ENCODE data around the gene TXNRD2. TPM values are rescaled to one million over a fixed set of nuclear protein-coding genes. Genes with fewer than 3 reads are reported as not detected.

TXNRD2 gene
- total and polyA plus RNA-seq, 10 of the 15 experiments (the other 5 are each of a cell fraction or from before 2014, with no cell fraction given): 1.6 to 26.0 (median 13.9) TPM

DNA sequence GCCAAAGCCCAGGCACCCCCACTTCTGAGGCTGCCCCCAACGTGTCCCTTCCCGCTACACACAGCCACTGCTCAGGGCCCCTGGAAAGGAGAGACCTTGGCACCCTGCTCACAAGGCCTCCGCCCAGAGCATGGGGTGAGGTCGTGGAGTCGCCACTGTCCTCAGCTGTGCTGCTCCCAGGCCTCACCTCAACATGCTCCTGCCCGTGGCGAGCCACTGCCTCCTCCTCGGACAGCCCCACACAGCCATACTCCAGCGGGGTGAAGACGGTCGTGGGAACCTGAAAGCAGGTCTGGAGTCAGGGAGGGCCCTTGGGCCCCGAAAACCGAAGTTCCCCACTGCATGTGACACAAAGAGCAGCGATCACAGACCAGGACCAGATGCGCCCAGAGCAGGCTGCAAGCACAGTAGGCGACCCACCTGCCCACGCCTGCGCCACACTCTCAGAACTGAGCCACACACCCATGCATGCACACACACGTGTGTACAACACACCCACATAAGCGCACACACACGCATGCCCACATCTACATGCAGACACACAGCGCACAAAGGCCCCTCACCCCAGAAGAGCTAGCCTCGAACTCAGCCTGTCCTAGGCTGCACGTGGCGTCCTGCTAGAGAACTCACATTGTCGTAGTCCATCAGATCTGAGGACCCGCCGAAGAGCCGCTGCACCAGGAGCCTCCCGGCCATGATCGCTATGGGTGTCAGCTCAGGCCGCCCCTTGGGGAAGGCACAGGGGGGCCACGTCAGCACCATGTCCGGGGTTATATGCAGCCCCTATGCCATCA lies 61.4 kb downstream of the TXNRD2 start:
- no peak overlapping the region for H3K9ac ChIP-seq (ENCODE audit: control insufficient read depth, insufficient read depth, low read length)
- no peaks in the 10 kb centered on the region for H3K9me3 ChIP-seq (replicated peaks; ENCODE audit: control insufficient read depth, insufficient read depth, low read length)
- ChIA-PET RAD21 (ENCODE audit: unreplicated experiment) (no interaction called here), SMC1A (ENCODE audit: uncharacterized antibody, unreplicated experiment) (no interaction called here), POLR2A (no interaction called here), CTCF (no interaction called here)
- no peaks in the 10 kb centered on the region for H3K4me1 ChIP-seq (ENCODE audit: control insufficient read depth, insufficient read depth, low read length)
- no peaks in the 10 kb centered on the region for H3K79me2 ChIP-seq (ENCODE audit: control insufficient read depth, insufficient read depth, low read length)
- H3K27ac ChIP-seq (ENCODE audit: control insufficient read depth, insufficient read depth): no peak overlapping the region
- no peak for FAIRE-seq
- H4K20me1 ChIP-seq (ENCODE audit: control insufficient read depth, insufficient read depth): no peaks in the 10 kb centered on the region
- in situ Hi-C loops (cut with MboI) (no loop called here), intact Hi-C loops (cut with micrococcal nuclease; ENCODE audit: unreplicated experiment) (no loop called here)
- no peak for ATAC-seq
- 82% methylated on average over 34 of the region's 34 CpGs for WGBS (ENCODE audit: insufficient coverage, insufficient replicate concordance, low lambda C conversion rate, missing lambda C conversion rate)
- no TSS peak for BruUV-seq (replicated peaks)
- DNase-seq (ENCODE audit: low read depth, low spot score): no peak
- no peaks in the 10 kb centered on the region for H3K36me3 ChIP-seq (ENCODE audit: control insufficient read depth in 2 of 2, insufficient read depth in 2 of 2, low read length in 1 of 2)
- H3K4me2 ChIP-seq (ENCODE audit: control insufficient read depth, insufficient read depth): no peak overlapping the region
- no peak overlapping the region for H3K4me3 ChIP-seq
- no peak overlapping the region for H2AFZ ChIP-seq (ENCODE audit: control insufficient read depth, low read depth, low read length)
- no peaks in the 10 kb centered on the region for H3K27me3 ChIP-seq (replicated peaks in 1 of 2; ENCODE audit: control insufficient read depth in 2 of 2, insufficient read depth in 2 of 2, low read length in 1 of 2)
- TF ChIP-seq, protein P1, sequence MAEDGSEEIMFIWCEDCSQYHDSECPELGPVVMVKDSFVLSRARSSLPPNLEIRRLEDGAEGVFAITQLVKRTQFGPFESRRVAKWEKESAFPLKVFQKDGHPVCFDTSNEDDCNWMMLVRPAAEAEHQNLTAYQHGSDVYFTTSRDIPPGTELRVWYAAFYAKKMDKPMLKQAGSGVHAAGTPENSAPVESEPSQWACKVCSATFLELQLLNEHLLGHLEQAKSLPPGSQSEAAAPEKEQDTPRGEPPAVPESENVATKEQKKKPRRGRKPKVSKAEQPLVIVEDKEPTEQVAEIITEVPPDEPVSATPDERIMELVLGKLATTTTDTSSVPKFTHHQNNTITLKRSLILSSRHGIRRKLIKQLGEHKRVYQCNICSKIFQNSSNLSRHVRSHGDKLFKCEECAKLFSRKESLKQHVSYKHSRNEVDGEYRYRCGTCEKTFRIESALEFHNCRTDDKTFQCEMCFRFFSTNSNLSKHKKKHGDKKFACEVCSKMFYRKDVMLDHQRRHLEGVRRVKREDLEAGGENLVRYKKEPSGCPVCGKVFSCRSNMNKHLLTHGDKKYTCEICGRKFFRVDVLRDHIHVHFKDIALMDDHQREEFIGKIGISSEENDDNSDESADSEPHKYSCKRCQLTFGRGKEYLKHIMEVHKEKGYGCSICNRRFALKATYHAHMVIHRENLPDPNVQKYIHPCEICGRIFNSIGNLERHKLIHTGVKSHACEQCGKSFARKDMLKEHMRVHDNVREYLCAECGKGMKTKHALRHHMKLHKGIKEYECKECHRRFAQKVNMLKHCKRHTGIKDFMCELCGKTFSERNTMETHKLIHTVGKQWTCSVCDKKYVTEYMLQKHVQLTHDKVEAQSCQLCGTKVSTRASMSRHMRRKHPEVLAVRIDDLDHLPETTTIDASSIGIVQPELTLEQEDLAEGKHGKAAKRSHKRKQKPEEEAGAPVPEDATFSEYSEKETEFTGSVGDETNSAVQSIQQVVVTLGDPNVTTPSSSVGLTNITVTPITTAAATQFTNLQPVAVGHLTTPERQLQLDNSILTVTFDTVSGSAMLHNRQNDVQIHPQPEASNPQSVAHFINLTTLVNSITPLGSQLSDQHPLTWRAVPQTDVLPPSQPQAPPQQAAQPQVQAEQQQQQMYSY (CRISPR knock-in tag; IDR thresholded peaks at IDR 0.05): no peak
- TF ChIP-seq RB1 (IDR thresholded peaks at IDR 0.05; ENCODE audit: borderline replicate concordance) (no peak), RELA (IDR thresholded peaks at IDR 0.05; ENCODE audit: borderline replicate concordance, partially characterized antibody) (no peak), HCFC1 (IDR thresholded peaks at IDR 0.05; ENCODE audit: low read length) (no peak), KDM1A (IDR thresholded peaks at IDR 0.05; ENCODE audit: borderline replicate concordance) (no peak), PML (IDR thresholded peaks at IDR 0.05; ENCODE audit: low read length) (no peak), CHD4 (IDR thresholded peaks at IDR 0.05) (no peak), ZNF217 (IDR thresholded peaks at IDR 0.05) (no peak)
- TF ChIP-seq, protein P2, sequence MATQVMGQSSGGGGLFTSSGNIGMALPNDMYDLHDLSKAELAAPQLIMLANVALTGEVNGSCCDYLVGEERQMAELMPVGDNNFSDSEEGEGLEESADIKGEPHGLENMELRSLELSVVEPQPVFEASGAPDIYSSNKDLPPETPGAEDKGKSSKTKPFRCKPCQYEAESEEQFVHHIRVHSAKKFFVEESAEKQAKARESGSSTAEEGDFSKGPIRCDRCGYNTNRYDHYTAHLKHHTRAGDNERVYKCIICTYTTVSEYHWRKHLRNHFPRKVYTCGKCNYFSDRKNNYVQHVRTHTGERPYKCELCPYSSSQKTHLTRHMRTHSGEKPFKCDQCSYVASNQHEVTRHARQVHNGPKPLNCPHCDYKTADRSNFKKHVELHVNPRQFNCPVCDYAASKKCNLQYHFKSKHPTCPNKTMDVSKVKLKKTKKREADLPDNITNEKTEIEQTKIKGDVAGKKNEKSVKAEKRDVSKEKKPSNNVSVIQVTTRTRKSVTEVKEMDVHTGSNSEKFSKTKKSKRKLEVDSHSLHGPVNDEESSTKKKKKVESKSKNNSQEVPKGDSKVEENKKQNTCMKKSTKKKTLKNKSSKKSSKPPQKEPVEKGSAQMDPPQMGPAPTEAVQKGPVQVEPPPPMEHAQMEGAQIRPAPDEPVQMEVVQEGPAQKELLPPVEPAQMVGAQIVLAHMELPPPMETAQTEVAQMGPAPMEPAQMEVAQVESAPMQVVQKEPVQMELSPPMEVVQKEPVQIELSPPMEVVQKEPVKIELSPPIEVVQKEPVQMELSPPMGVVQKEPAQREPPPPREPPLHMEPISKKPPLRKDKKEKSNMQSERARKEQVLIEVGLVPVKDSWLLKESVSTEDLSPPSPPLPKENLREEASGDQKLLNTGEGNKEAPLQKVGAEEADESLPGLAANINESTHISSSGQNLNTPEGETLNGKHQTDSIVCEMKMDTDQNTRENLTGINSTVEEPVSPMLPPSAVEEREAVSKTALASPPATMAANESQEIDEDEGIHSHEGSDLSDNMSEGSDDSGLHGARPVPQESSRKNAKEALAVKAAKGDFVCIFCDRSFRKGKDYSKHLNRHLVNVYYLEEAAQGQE (IDR thresholded peaks at IDR 0.05; ENCODE audit: low read depth, low read length): no peak
